Activated T-helper 9 cell treated with anti-CD3 and anti-CD28 coated beads, Interleukin-2, amount 50 U/mL, for 16 hours (primary cell): ENCODE results near the gene LSS.
"Not testable (repeated sequence)": the region's sequence is repeated elsewhere in the genome, so short reads cannot be mapped to it uniquely, and the experiment has no call there.

Experiments used
- DNase-seq: peaks from one replicate; pipeline ENCODE4 v3.0.0-alpha.2; 2020; ENCODE audit warnings: low read depth

Gene LSS

GRCh38 chr21:46185716-46186115, 42.9 kb downstream of the LSS start:
- no peak for DNase-seq

DNA sequence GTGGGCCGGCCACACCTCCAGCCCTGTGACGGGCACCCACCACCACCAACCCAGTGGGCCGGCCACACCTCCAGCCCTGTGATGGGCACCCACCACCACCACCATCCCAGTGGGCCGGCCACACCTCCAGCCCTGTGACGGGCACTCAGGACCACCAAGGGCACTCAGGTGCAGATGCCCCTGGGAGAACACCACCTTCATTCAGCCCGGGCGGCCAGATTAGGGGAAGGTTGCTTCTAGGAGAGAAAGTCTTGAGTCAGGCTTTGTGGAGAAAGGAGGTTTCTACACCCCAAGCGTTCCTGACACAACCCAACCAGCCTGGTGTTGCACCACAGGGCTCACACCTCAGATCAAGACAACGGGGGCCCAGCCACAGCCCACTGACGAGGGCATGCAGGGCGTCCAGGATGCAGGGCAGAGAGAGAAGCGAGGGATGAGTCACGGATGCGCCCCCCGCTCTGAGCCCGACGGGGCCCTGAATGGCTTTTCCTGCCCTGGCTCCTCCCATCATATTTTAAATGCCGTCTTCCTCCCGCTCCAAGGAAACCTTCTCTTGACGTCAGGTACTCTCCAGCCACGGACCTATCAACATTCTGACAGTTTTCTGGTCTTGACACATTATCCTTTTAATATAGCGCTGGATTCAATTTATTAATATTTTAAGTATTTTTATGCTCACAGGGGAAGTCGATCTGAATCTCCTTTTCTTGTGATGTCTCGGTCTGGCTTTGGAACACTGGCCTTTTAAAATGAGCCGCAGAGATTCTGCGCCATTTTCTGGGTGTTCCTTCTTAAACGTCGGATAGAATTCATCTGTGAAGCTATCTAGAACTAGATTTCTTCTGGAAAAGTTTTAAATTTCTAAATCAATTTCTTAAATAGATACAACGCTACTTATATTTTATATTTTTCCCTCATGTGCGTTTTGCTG, 43.7 kb downstream of the LSS start:
- peak; percentile 27 for DNase-seq

DNA sequence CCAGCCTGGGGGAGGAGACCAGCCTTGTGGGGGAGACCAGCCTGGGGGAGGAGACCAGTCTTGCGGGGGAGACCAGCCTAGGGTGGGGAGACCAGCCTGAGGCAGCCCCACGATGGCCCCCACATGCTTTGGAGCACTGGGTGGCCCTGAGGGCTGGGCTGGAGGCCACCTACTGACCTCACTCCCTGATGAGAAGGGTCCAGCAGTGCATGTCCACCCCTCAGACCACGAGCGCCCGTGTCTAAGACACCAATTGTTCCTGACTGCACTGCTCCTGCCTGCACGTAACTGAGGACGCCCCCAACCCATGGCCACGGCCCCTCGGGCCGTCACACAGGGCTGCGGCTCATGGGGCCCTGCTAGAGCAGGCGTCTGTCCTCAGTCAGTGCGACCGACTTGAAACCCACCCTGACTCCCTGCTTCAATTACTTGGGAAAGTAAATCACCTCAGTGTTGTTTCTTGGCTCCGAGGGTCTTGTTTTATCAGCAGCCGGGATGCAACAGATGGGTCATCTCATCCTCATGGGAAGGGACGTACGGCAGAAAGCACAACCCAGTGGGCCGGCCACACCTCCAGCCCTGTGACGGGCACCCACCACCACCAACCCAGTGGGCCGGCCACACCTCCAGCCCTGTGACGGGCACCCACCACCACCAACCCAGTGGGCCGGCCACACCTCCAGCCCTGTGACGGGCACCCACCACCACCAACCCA, 44.5 kb downstream of the LSS start, which contains the start of gene SPATC1L:
SPATC1L (minus strand) TSS at position 550 of the 715 bp plus-strand sequence. CDS start 1,643 bp downstream, outside the sequence.
- DNase-seq, result no peak

DNA sequence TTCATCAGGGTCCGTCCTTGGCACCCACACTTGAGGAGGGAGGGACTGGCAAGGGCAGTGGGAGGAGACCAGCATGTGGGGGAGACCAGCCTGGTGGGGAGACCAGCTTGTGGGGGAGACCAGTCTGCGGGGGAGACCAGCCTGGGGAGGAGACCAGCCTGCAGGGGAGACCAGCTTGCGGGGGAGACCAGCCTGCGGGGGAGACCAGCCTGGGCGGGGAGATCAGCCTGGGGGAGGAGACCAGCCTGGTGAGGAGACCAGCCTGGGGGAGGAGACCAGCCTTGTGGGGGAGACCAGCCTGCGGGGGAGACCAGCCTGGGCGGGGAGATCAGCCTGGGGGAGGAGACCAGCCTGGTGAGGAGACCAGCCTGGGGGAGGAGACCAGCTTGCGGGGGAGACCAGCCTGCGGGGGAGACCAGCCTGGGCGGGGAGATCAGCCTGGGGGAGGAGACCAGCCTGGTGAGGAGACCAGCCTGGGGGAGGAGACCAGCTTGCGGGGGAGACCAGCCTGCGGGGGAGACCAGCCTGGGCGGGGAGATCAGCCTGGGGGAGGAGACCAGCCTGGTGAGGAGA, 45.2 kb downstream of the LSS start:
- DNase-seq, result not testable (repeated sequence)

- DNase-seq, result no peak
These were observed 45.8 kb downstream of the LSS start for GRCh38 chr21:46182548-46183336.

DNA sequence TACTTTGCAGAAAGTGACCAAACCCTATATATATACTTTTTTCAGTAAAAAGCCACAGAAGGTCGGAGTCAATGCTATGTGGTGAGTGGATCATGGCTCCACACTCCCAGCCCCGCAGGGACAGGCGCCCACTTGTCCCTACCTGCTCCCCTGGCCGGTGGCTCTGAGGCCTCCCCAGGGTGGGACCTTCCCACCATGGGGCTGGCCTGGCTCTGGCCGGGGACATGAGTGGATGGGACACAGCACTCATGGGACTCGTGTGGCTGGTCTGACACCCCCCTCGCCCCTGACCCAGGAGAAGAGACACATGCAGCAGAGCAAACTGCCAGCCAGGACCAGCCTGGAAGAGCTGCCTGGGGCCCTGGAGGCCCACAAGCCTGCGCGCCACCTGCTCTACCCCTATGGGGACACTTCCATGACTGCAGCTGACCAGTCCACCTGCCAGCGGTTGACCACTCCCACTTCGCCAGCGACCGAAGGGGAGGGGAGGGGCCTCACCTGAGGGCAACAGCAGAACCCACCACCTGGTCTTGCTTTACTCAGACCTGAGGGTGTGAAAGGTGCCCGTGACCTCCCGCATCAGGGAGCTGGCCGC, 46.5 kb downstream of the LSS start:
- no peak for DNase-seq

GRCh38 chr21:46181436-46181835, 47.1 kb downstream of the LSS start:
- no peak for DNase-seq

DNA sequence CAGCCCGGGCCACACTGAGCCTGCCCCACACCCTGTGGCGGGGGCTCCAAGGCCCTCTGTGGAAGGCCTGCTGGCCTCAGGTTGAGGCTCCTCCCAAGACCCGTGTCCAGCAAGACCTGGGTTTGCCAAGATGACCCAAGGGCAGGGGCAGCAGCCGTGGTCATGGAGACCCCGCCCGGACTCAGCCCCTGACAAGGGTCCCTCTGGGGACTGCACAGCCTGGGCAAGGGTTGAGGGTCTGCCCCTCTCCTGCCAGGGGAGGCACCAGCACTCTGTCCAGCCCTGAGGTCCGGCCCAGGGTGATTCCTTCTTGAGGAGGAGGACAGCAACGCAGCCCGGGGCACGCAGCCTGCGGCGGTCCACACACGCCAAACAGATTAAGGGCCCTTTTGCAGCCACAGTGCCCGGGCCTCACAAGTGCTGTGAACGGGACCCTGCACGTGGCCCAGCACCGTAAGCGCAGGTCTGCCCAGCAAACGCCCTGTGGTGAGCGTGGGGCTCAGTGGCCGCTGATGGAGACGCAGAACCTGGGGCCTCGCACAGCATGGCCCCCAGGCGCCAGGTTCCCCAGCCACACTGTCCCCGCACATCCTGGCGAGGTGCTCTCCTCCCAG, 47.7 kb downstream of the LSS start:
- DNase-seq, result no peak

DNA sequence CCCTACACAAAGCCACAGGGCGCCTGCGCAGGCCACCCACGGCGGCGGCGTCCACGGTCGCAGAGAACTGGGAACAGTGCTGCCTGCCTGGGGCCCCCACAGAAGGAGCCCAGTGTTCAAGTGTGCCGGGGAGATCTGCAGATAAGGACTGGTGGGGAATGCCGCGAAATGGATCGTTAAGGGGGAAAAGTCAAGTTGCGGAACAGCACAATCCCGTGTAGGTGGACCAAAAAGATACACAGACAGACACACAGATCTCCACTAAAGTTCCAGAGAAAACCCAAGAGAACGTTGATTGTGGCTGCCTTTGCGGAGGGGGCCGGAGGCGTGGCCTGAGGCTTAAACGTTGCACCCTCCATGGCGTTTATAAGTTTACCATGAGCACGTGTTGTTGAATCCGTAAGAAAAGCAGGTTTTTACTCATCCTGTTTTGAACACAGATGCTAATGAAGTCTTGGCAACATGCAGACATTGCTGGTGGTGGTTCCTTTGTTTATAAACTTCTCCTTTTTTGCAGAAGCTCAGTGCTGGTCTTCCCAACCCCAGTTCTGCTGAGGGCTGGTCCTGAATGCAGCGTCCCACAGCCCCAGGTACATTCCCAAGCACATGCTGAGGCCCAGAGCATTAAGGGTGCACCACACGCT, 48.4 kb downstream of the LSS start:
- DNase-seq, result no peak

DNA sequence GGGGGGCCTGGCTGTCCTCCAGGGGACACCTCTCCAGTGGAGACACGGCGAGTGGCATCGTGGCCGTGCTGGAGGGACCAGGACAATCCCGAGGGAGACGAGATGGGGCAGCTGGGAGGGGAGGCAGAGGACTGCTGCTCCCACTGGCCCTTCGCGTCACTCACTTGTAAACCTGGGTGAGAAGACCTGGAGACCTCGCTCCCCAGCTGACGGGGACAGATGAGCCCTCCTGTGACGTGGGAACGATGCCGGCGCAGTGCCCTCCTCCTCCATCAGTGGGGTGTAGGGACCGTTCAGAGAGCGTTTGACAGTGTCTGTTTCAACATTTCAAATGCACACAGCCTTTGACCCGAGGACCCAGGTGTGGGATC, 48.9 kb downstream of the LSS start:
- no peak for DNase-seq

DNA sequence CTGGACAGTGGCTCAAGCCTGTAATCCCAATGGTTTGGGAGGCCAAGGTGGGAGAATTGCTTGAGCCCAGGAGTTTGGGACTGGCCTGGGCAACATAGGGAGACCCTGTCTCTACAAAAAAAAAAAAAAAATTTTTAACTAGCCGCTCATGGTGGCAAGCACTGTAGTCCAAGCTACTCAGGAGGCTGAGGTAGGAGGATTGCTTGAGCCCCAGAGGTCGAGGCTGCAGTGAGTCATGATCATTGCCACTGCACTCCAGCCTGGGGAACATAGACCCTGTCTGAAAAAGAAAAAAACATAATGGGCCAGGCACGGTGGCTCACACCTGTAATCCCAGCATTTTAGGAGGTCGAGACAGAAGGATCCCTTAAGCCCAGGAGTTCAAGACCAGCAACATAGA, 49.6 kb downstream of the LSS start:
- no peak for DNase-seq

GRCh38 chr21:46176443-46177129, 52.0 kb downstream of the LSS start:
- not testable (repeated sequence) for DNase-seq

DNA sequence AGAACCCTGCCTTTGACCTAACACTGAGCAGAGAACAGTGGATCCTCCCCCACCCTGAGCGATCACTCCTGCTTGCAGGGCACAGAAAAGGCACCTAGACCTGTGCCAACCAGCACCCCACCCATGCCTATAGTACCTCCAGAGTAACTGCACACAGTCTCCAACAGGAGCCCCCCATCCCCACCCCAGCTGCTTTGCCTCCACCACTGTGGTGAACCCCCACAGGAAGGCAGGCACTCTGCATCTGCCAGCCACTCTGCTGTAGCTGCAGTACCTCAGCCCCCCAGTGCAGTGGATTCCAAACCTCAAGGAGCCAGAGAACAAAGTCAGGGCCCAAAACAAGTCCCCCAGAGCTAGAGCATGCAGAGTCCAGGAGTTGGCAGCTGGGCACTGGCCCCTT, 55.0 kb downstream of the LSS start:
- no peak for DNase-seq

DNA sequence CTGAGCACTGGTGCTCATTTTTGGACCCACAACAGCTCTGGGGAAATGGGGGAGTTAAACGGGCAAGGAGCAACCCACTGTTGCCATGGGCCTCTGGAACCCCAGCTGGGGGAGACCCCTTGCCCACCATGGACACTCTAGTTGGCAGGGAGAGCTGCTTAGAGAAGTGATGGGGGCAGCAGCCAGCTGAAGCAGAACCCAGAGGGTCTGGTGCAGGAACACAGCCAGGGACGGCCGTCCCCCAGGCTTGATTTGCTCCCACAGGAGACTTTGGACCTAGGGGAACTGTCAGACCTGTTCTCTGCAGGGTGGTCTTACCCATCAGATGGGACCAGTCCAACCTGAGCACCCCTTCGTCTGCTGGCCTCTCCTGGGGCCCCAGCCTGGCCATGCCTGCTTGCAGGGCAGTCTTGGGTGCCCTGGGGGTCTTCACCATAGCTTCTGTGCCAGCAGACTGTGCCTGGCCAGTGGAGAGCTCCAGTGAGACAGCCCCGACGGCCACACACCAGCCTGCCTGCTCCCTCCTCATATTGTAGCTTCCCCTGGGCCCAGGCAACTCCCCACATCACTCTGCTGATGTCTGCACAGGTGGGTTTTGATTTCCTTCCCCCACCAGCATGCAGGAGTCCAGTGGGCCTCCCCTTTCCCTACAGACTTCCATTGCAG, 55.6 kb downstream of the LSS start:
- DNase-seq, result no peak

- DNase-seq, result no peak
These were observed 56.3 kb downstream of the LSS start for GRCh38 chr21:46171996-46172862.

- no peak for DNase-seq
These were observed 57.0 kb downstream of the LSS start for GRCh38 chr21:46171585-46171984.

- DNase-seq, result not testable (repeated sequence)
These were observed 58.0 kb downstream of the LSS start for GRCh38 chr21:46170436-46171193.
